Activated naive CD4-positive, alpha-beta T cell treated with anti-CD3 and anti-CD28 coated beads, Interleukin-2, amount 10 ng/mL, durations not matched to agents 7 days and 5 days (primary cell): Measurements from ENCODE around the gene MEGF10.
"Not testable (repeated sequence)": the region's sequence is repeated elsewhere in the genome, so short reads cannot be mapped to it uniquely, and the experiment has no call there.

Source experiments
- CTCF ChIA-PET: fragments of 350-600 bp; sonication (Branson Sonifier 250); formaldehyde crosslinking; loops from one replicate; lab custom pipeline; 2021; ENCODE audit warnings: antibody characterized with exemption; lab: Charles Lee
- DNase-seq: peaks from one replicate; pipeline ENCODE4 v3.0.0-alpha.2; 2020
- H3K27ac Mint-ChIP-seq: one replicate; pipeline ENCODE4 v1.8.0; 2021; ENCODE audit warnings: mild to moderate bottlenecking, moderate library complexity, mixed read lengths
- H3K27me3 Mint-ChIP-seq: one replicate; pipeline ENCODE4 v1.8.0; 2021; ENCODE audit warnings: mild to moderate bottlenecking, mixed read lengths
- H3K36me3 Mint-ChIP-seq: one replicate; pipeline ENCODE4 v1.8.0; 2021; ENCODE audit warnings: mixed read lengths
- H3K4me1 Mint-ChIP-seq: one replicate; pipeline ENCODE4 v1.8.0; 2021; ENCODE audit warnings: mixed read lengths
- H3K4me3 Mint-ChIP-seq: one replicate; pipeline ENCODE4 v1.8.0; 2021; ENCODE audit warnings: mild to moderate bottlenecking, moderate library complexity, mixed read lengths
- H3K9me3 Mint-ChIP-seq: one replicate; pipeline ENCODE4 v1.8.0; 2021; ENCODE audit warnings: mixed read lengths

The MEGF10 gene

DNA sequence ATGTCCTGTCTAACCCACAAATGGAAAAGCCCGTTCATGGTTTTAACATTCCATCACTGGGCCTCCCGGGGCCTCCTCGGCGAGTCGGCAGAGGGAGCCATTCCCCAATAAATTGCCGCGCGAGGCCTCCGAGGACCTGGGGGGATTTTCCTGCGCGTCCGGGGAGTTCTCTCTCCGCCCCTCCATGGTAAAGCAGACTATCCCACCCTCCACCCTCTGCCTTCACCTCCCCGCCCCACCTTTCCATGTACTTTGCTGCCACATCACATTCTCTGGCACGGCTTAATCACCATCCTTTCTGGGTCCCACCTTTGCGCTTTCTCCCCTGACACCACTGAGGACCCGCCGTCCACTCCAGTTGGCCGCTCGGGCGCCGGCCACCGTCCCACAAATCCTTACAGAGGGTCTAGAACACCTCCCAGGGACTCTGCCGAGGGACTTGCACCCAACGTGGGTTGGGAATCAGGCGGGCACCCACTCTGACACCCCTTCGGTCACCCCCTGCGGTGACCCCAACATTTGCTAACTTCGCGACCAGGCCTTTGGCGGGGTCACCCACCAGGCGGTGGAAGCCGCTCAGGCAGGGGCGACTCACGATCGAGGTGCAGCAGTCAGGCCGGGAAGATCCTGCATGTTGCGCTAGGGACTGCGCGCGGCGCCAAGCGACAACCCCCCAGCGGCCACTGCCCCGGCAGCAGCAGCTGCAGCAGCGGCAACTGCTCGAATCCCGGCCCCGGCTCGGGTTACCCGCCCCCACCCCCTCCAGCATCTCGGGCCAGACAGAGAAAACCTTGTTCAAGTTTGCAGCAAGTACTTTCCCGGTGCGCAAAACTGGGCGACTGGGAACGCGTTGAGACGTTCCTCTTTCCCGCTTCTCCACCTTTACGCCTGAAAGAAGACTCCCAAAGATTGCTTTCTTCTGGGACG lies at the start of gene MEGF10:
TSS of gene MEGF10 (plus strand) at position 778 of the 927 bp plus-strand sequence. CDS start 40,513 bp downstream, outside the sequence.
- peaks cover 2% of the 10 kb centered on the region for H3K9me3 Mint-ChIP-seq
- H3K36me3 Mint-ChIP-seq = no peaks in the 10 kb centered on the region
- H3K27me3 Mint-ChIP-seq = peaks cover 42% of the 10 kb centered on the region
- CTCF ChIA-PET = no interaction called here
- no peak for DNase-seq
- no peak within 1 kb of the TSS for H3K27ac Mint-ChIP-seq
- peaks cover 6% of the 10 kb centered on the region for H3K4me1 Mint-ChIP-seq
- H3K4me3 Mint-ChIP-seq = no peak within 1 kb of the TSS

DNA sequence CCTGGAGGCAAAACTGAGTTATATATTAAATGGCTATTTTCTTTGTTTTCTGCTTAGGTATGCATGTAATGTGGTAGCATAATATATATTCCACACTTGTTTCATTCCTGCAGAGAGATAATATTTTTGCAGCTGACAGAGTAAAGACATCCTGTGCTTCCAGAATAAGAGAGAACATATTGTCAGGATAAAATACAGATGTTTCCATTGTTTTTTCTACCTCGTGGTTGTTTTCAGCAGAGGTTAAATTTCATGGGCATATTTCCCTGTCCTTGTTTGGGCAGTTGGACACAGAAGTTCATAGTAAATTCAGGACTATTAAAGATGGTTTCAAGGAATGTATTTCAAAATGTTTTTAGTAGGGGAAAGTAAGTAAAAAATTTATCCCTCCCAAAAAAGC lies 47.6 kb upstream of the MEGF10 start:
- Mint-ChIP-seq H3K27ac (no peak overlapping the region), H3K4me3 (no peak overlapping the region), H3K9me3 (no peaks in the 10 kb centered on the region), H3K27me3 (peaks cover 10% of the 10 kb centered on the region), H3K4me1 (no peaks in the 10 kb centered on the region), H3K36me3 (no peaks in the 10 kb centered on the region)
- CTCF ChIA-PET = no interaction called here
- DNase-seq = no peak

- Mint-ChIP-seq H3K27me3 (no peaks in the 10 kb centered on the region), H3K36me3 (no peaks in the 10 kb centered on the region), H3K4me3 (no peak overlapping the region), H3K27ac (no peak overlapping the region), H3K9me3 (peaks cover 7% of the 10 kb centered on the region), H3K4me1 (no peaks in the 10 kb centered on the region)
- CTCF ChIA-PET = no interaction called here
- no peak for DNase-seq
Measured at GRCh38 chr5:127254729-127255284, 35.8 kb upstream of the MEGF10 start.

DNA sequence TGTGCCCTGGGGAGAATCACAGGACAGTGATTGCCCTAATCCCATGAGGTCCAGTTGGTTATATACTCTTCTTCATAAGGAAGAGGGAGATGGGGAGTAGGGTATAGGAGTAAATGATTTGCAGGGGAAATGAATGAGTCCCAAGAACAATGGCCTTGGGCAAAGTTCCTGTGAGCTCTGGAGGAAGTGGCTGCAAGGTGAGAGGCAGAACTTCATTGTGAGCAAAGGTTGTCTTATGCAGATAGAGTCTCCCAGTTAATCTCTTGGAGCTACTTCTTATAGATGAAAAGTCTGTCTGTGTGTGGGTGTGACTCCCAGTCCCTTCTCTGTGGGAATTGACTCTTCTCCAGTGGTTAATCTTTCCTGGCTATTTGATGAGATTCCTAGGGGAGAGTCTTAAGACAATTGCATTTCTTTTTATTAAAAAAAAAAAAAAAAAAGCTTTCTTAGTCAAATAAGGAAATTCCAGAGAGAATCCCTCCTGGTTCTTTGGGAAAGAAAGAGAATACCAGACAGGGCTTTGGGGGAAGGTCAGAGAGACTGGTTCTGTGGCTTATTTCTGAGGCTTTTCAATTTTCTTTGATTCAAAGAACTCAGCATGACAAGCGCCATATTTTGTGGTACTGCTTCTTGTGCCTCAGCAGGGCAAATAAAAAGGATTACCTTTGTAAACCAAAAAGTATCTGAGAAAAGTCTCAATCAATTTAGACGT lies 33.6 kb upstream of the MEGF10 start:
- peaks cover 7% of the 10 kb centered on the region for H3K9me3 Mint-ChIP-seq
- DNase-seq = no peak
- H3K27ac Mint-ChIP-seq = no peak overlapping the region
- CTCF ChIA-PET = no interaction called here
- no peaks in the 10 kb centered on the region for H3K27me3 Mint-ChIP-seq
- H3K36me3 Mint-ChIP-seq = no peaks in the 10 kb centered on the region
- no peak overlapping the region for H3K4me3 Mint-ChIP-seq
- no peaks in the 10 kb centered on the region for H3K4me1 Mint-ChIP-seq

GRCh38 chr5:127260686-127261085 lies 29.9 kb upstream of the MEGF10 start:
- CTCF ChIA-PET = no interaction called here
- no peak overlapping the region for H3K4me3 Mint-ChIP-seq
- H3K36me3 Mint-ChIP-seq = no peaks in the 10 kb centered on the region
- H3K27me3 Mint-ChIP-seq = no peaks in the 10 kb centered on the region
- DNase-seq = no peak
- H3K27ac Mint-ChIP-seq = no peak overlapping the region
- H3K9me3 Mint-ChIP-seq = no peaks in the 10 kb centered on the region
- H3K4me1 Mint-ChIP-seq = no peaks in the 10 kb centered on the region

- H3K27me3 Mint-ChIP-seq, H3K4me3 Mint-ChIP-seq, H3K4me1 Mint-ChIP-seq, H3K9me3 Mint-ChIP-seq, H3K36me3 Mint-ChIP-seq, CTCF ChIA-PET, H3K27ac Mint-ChIP-seq, DNase-seq: not testable (repeated sequence)
Measured at GRCh38 chr5:127265473-127265872, 25.1 kb upstream of the MEGF10 start.

DNA sequence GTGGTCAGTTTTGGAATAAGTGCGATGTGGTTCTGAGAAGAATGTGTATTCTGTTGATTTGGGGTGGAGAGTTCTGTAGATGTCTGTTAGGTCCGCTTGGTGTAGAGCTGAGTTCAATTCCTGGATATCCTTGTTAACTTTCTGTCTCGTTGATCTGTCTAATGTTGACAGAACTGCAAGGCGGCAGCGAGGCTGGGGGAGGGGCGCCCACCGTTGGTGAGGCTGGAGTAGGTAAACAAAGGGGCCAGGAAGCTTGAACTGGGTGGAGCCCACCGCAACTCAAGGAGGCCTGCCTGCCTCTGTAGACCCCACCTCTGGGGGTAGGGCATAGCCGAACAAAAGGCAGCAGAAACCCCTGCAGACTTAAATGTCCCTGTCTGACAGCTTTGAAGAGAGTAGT lies 22.3 kb upstream of the MEGF10 start:
- H3K27ac Mint-ChIP-seq, H3K4me3 Mint-ChIP-seq, CTCF ChIA-PET, H3K9me3 Mint-ChIP-seq, H3K27me3 Mint-ChIP-seq, DNase-seq, H3K4me1 Mint-ChIP-seq, H3K36me3 Mint-ChIP-seq: not testable (repeated sequence)

- H3K4me1 Mint-ChIP-seq, H3K27ac Mint-ChIP-seq, H3K27me3 Mint-ChIP-seq, H3K4me3 Mint-ChIP-seq, H3K36me3 Mint-ChIP-seq, DNase-seq, CTCF ChIA-PET, H3K9me3 Mint-ChIP-seq: not testable (repeated sequence)
Measured at GRCh38 chr5:127270713-127271112, 19.9 kb upstream of the MEGF10 start.

DNA sequence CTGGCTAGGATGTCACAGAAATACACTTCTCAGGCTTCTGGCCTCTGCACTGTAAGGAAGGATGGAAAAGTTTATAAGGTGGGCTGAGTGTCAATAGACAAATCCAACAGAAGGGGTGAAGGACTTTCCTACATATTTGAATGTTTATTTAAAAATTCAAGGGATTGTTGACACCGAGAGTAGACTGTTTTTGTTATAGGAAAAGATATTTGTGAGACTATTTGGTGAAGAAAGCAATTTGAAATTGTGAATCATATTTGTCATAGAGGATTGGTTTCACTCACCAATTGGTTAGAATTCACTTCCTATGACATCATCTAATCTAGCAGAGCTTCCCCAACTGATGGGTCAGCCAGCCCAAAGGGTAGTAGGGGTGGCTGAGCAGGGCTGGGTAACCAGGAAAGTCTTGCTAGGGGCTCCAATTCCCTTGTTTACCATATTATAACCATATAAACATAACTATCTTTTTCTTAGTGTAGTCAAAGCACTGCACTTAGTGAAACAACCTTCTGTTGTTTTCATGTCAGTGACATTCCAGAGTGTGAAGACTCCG lies 14.9 kb upstream of the MEGF10 start:
- H3K4me1 Mint-ChIP-seq = no peaks in the 10 kb centered on the region
- peaks cover 1% of the 10 kb centered on the region for H3K9me3 Mint-ChIP-seq
- CTCF ChIA-PET = no interaction called here
- no peaks in the 10 kb centered on the region for H3K36me3 Mint-ChIP-seq
- no peak overlapping the region for H3K27ac Mint-ChIP-seq
- no peak for DNase-seq
- H3K4me3 Mint-ChIP-seq = no peak overlapping the region
- peaks cover 2% of the 10 kb centered on the region for H3K27me3 Mint-ChIP-seq

GRCh38 chr5:127280491-127281220 lies 9.9 kb upstream of the MEGF10 start:
- Mint-ChIP-seq H3K4me1 (peaks cover 2% of the 10 kb centered on the region), H3K36me3 (no peaks in the 10 kb centered on the region), H3K4me3 (no peak overlapping the region), H3K27me3 (peaks cover 11% of the 10 kb centered on the region), H3K27ac (no peak overlapping the region), H3K9me3 (no peaks in the 10 kb centered on the region)
- CTCF ChIA-PET = no interaction called here
- no peak for DNase-seq

GRCh38 chr5:127281609-127282008 lies 9.0 kb upstream of the MEGF10 start:
- Mint-ChIP-seq H3K36me3 (no peaks in the 10 kb centered on the region), H3K27ac (no peak overlapping the region), H3K4me1 (peaks cover 2% of the 10 kb centered on the region), H3K4me3 (no peak overlapping the region), H3K27me3 (peaks cover 11% of the 10 kb centered on the region), H3K9me3 (no peaks in the 10 kb centered on the region)
- CTCF ChIA-PET = no interaction called here
- DNase-seq = no peak

DNA sequence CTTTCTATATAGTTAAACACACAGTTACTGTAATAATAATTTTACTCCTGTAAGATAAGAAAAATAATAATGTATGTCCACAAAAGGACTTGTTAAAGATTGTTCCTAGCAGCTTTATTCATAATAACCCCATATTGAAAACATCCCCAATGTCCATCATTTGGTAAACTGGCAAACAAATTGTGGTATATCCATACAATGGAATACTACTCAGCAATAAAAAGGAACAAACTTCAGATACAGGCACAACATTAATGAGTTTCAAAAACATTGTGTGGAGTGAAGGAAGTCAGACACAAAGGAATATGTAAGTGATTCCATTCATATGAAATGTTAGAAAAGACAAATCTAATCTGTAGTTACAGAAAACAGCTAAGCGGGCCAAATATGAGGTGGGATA lies 1.9 kb upstream of the MEGF10 start:
- no peak for DNase-seq
- Mint-ChIP-seq H3K9me3 (peaks cover 2% of the 10 kb centered on the region), H3K27me3 (peaks cover 37% of the 10 kb centered on the region), H3K36me3 (no peaks in the 10 kb centered on the region), H3K4me1 (peaks cover 6% of the 10 kb centered on the region), H3K4me3 (no peak overlapping the region), H3K27ac (no peak overlapping the region)
- CTCF ChIA-PET = interaction anchor here (1.2 kb wide), 1 partner anchor 18 kb away, joined by 3 read pairs; no protein-coding TSS in a partner anchor

DNA sequence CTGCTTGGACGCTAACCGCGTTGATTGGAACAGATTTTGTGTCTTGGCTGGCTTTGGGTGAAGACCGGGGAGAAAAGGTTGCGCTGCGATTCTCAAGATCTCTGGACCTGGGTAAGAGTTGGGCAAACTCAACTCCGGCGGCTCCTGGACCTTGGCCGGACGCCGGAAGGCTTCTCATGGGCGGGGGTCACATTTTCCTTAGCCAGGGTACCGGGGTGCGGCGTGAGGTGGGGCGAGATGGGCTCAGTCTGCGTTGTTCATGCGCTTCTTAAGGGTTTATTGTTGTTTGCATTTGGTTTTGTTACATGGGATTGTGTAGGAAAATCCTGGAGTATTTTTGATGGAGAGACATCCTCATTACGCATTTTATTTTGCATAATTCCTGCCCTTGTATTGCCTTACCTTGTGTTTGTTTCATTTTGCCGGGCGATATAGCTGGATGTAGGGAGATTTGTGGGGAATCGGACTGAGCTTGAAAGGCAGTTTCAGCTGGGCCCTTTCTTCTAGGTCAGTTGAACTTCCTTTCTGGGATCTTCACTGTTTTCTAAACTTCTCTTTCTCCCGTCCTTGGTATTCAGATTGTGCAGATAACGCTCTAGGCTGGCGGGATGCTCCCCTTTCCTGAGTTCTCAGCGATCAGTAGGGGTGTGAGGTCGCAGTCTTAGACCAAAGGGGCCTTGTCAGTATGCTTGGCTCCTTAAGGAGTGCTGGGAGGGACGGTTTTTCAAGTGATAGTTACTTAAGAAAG lies 524 bp downstream of the MEGF10 start:
- peaks cover 6% of the 10 kb centered on the region for H3K4me1 Mint-ChIP-seq
- no peaks in the 10 kb centered on the region for H3K36me3 Mint-ChIP-seq
- CTCF ChIA-PET = no interaction called here
- no peak for DNase-seq
- H3K9me3 Mint-ChIP-seq = peaks cover 2% of the 10 kb centered on the region
- H3K27me3 Mint-ChIP-seq = peaks cover 42% of the 10 kb centered on the region
- no peak overlapping the region for H3K27ac Mint-ChIP-seq
- no peak overlapping the region for H3K4me3 Mint-ChIP-seq
